ENCODE measurements around the gene HOXD13.

Gene HOXD13

GRCh38 chr2:176134035-176134434, 41.5 kb downstream of the HOXD13 start:
- Mint-ChIP-seq H3K9me3 (ENCODE audit: low read depth) (no peaks in the 10 kb centered on the region), H3K4me1 (ENCODE audit: low read depth) (peaks cover 39% of the 10 kb centered on the region), H3K36me3 (peaks cover 5% of the 10 kb centered on the region), H3K27ac (no peak overlapping the region), H3K4me3 (no peak overlapping the region), H3K27me3 (peaks cover 67% of the 10 kb centered on the region)

GRCh38 chr2:176135035-176135440, 42.5 kb downstream of the HOXD13 start:
- Mint-ChIP-seq H3K4me3 (no peak overlapping the region), H3K36me3 (peaks cover 5% of the 10 kb centered on the region), H3K27ac (no peak overlapping the region), H3K27me3 (peaks cover 74% of the 10 kb centered on the region), H3K9me3 (ENCODE audit: low read depth) (no peaks in the 10 kb centered on the region), H3K4me1 (ENCODE audit: low read depth) (peaks cover 43% of the 10 kb centered on the region)

- Mint-ChIP-seq H3K27me3 (peaks cover 73% of the 10 kb centered on the region), H3K4me3 (peak overlapping the region; percentile 64), H3K36me3 (peaks cover 5% of the 10 kb centered on the region), H3K4me1 (ENCODE audit: low read depth) (peaks cover 40% of the 10 kb centered on the region), H3K27ac (no peak overlapping the region), H3K9me3 (ENCODE audit: low read depth) (no peaks in the 10 kb centered on the region)
Measured at GRCh38 chr2:176136374-176137251, 44.1 kb downstream of the HOXD13 start.

GRCh38 chr2:176137252-176137580, 44.7 kb downstream of the HOXD13 start:
- Mint-ChIP-seq H3K9me3 (ENCODE audit: low read depth) (no peaks in the 10 kb centered on the region), H3K4me3 (no peak overlapping the region), H3K36me3 (peaks cover 5% of the 10 kb centered on the region), H3K27ac (no peak overlapping the region), H3K4me1 (ENCODE audit: low read depth) (peaks cover 37% of the 10 kb centered on the region), H3K27me3 (peaks cover 71% of the 10 kb centered on the region)

- Mint-ChIP-seq H3K27ac (no peak overlapping the region), H3K27me3 (peaks cover 65% of the 10 kb centered on the region), H3K9me3 (ENCODE audit: low read depth) (no peaks in the 10 kb centered on the region), H3K4me1 (ENCODE audit: low read depth) (peaks cover 32% of the 10 kb centered on the region), H3K36me3 (peaks cover 5% of the 10 kb centered on the region), H3K4me3 (no peak overlapping the region)
Measured at GRCh38 chr2:176137906-176138305, 45.4 kb downstream of the HOXD13 start.

- H3K27me3 Mint-ChIP-seq: peaks cover 63% of the 10 kb centered on the region
- H3K27ac Mint-ChIP-seq: no peak overlapping the region
- peak overlapping the region; percentile 63 for H3K4me3 Mint-ChIP-seq
- H3K9me3 Mint-ChIP-seq (ENCODE audit: low read depth): no peaks in the 10 kb centered on the region
- H3K36me3 Mint-ChIP-seq: peaks cover 5% of the 10 kb centered on the region
- peaks cover 31% of the 10 kb centered on the region for H3K4me1 Mint-ChIP-seq (ENCODE audit: low read depth)
Measured at GRCh38 chr2:176138526-176138922, 46.0 kb downstream of the HOXD13 start.

- peak overlapping the region; percentile 63 for H3K4me3 Mint-ChIP-seq
- H3K9me3 Mint-ChIP-seq (ENCODE audit: low read depth): no peaks in the 10 kb centered on the region
- H3K4me1 Mint-ChIP-seq (ENCODE audit: low read depth): peaks cover 31% of the 10 kb centered on the region
- peaks cover 62% of the 10 kb centered on the region for H3K27me3 Mint-ChIP-seq
- peaks cover 5% of the 10 kb centered on the region for H3K36me3 Mint-ChIP-seq
- H3K27ac Mint-ChIP-seq: no peak overlapping the region
Measured at GRCh38 chr2:176138923-176139660, 46.6 kb downstream of the HOXD13 start.

GRCh38 chr2:176139661-176140512, 47.4 kb downstream of the HOXD13 start:
- H3K36me3 Mint-ChIP-seq: peaks cover 5% of the 10 kb centered on the region
- H3K4me1 Mint-ChIP-seq (ENCODE audit: low read depth): peaks cover 31% of the 10 kb centered on the region
- peaks cover 55% of the 10 kb centered on the region for H3K27me3 Mint-ChIP-seq
- no peaks in the 10 kb centered on the region for H3K9me3 Mint-ChIP-seq (ENCODE audit: low read depth)
- H3K4me3 Mint-ChIP-seq: peak overlapping the region; percentile 35
- no peak overlapping the region for H3K27ac Mint-ChIP-seq

- H3K27ac Mint-ChIP-seq: no peak overlapping the region
- peaks cover 4% of the 10 kb centered on the region for H3K36me3 Mint-ChIP-seq
- H3K9me3 Mint-ChIP-seq (ENCODE audit: low read depth): no peaks in the 10 kb centered on the region
- H3K4me1 Mint-ChIP-seq (ENCODE audit: low read depth): peaks cover 27% of the 10 kb centered on the region
- H3K4me3 Mint-ChIP-seq: peak overlapping the region; percentile 35
- H3K27me3 Mint-ChIP-seq: peaks cover 52% of the 10 kb centered on the region
Measured at GRCh38 chr2:176140513-176141317, 48.2 kb downstream of the HOXD13 start.

GRCh38 chr2:176142281-176142680, 49.8 kb downstream of the HOXD13 start:
- no peak overlapping the region for H3K27ac Mint-ChIP-seq
- peaks cover 3% of the 10 kb centered on the region for H3K36me3 Mint-ChIP-seq
- no peak overlapping the region for H3K4me3 Mint-ChIP-seq
- H3K27me3 Mint-ChIP-seq: peaks cover 61% of the 10 kb centered on the region
- H3K4me1 Mint-ChIP-seq (ENCODE audit: low read depth): peaks cover 20% of the 10 kb centered on the region
- H3K9me3 Mint-ChIP-seq (ENCODE audit: low read depth): no peaks in the 10 kb centered on the region
